Measurements from ENCODE around the gene TSPO2.

The TSPO2 gene

DNA sequence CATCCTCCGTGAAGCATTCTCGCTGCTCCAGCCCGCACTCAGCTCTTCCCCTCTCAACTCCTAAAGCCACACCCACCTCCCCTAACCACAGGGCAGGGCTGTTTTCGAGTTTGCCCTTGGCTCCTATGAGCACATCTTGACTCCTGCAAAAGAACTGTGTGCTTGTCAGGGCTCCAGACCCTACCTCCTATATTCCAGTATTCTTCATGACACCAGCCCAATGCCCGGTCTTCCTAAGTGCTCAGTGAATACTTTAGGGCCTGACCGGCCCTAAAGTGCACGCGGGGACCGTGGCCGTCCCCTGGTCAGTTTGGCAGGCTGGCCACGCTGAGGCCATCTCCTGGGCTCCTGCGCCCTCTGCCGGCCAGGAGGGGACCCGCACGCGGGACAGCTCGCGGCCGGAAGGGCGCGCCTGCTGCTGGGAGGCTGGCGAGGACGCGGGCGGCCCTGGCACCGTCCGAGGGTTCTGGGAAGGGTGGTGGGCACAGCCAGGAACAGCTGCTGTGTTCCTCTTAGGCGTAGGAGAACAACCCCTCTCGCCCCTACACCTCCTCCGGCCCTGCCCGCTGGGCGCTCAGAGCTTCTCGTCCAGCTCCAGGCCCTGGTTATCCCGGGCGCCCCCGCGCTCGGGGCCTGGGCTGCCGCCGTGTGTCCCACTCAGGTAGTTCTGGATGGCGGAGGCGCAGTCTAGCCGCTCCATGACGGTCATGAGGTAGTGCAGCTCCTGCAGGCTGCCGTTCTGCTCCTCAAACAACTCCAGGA, 14.3 kb upstream of the TSPO2 start:
- DNase-seq = no peak

DNA sequence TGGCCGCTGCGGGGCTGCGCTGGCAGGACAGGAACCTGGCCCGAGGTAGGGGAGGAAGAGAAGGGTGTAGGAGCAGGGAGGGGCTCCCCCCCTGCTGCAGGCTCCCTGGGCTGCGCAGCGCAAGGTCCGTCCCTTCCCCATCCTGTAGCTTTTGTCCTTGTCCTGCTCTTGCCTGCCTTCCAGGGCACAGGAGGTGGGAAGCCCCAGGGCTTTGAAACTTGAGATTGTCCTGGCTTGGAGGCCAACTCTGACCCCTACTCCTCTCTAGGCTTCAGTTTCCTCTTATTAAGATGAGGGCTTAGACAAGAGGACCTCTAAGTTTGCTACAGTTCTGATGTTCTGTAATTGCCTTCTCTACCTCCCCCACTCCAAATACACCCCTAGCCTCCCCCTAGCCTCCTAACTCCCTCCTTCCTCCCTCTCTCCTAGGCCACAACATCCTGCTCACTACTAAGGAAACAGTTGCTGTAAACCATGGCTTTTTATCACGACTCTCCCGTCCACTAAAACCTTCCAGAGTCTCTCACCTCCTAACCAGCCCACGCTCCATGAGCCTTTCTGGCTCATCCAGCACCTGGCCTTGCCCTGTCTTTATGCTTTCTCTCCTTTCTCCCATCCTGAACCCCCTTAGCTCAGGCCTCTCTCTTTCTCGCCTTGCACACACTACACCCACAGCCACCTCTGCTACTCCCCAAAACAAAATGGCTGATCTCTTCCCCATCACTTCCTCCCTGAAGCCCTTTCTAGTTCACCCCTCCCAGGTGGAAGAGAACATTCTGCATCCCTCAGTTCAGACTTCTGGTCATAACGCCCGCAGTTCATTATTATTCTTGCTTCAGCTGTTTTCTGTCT, 13.5 kb upstream of the TSPO2 start:
- DNase-seq = no peak

DNA sequence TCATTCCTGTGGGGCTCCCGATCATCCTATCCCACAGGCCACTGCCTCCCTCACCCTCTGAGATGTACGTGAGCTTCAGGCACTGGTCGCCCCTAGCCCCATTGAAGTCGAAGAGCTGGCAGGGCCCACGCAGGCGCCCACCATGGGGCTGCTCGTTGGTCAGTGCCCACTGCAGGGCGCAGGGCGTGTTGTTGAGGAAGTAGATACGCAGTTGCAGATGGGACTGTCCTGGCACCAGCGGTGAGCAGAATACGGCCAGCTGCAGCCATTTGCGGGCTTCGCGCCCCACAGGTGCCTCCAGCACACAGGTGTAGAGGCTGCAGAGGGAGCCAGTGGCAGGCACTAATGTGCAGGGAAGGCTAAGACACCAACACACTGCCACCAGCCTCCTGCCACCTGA, 9.4 kb upstream of the TSPO2 start:
- no peak for DNase-seq

DNA sequence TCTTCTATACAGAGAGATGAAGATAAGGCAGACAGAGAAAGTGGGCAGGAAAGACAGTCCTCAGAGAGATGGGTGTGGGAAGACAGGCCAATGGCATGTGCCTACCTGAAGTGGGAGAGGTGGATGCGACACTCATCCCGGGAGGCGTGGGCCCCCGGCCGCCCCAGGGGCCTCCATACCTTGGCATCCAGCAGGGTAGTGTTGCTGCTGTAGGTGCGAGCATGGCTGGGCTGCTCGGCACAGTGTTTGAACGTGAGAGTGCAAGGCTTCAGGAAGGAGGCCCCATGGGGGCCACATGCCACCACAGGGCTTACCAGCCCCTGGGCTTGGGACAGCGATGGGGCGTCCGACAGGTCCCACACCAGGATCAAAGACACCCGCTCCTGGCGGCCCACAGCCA, 8.5 kb upstream of the TSPO2 start:
- DNase-seq = no peak

DNA sequence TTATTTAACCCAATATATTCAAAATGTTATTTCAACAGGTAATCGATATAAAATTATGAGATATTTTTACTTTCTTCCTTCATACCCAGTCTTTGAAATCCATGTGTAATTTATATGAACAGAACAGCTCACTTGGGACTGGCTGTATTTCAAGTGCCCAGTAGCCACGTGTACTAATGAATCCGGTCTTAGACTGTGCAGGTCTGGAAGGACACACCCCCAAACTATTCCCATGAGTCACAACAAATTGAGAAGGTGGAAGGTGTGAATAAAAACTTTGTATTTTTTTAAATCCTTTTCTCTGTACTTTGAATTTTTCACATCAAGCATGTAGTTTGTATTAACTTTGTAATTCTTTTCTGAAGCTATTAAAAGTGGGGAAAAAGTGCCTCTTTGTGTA, 6.1 kb upstream of the TSPO2 start:
- no peak for DNase-seq

DNA sequence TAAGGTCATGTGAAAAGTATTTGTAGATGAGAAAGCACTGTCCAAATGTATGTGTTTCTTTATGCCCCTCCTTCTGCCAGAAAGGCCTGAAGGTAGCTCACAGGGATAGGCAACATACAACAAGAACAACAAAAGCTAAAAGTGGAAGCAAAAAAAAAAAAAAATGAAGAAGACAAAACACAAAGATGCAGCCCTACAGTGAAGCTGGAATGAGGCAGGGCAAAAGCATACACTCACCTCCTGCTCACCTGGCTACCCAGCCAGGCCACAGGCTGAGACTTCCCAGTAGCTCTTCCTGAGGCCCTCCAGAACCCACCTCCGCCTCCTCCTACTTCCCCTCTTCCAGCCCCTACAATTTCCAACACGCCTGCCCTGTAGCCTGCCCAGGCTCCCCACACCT, 5.7 kb upstream of the TSPO2 start:
- no peak for DNase-seq

DNA sequence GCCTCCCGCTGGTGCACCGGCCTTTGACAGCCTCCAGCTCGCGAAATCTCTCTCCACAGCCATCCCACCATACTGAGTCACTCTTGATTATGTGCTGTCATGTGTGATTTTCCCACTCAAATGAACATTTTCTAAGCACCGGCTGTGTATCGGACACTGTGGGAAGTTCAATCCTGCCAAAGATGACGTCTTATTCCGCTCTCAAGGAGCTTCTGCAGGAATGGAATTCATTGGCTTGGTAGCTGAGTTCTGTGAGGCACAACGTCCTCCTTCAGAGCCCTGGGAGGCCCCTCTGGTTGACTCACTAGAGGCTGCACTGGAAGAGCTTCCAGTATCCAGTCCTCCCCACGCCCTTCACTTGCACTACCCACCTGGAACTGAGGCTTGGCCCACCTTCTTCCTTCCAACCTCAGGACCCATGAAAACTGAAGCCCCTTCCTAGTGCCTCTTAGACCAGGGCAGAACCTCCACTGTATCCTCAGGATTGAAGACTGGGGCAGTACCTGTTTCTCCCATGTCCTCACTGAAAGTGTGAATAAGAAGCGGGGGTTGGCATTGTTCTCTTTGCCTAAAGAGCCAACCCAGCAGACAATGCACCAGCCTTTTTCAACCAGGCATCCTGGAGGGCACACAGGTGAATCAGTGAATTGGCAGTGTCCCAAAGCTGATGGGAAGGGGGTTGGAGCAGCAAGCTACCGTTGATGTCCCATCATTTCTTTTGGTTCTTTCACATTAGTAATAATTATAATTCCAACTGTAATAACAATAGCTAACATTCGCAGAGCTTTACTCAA, 5.0 kb upstream of the TSPO2 start:
- DNase-seq = no peak

DNA sequence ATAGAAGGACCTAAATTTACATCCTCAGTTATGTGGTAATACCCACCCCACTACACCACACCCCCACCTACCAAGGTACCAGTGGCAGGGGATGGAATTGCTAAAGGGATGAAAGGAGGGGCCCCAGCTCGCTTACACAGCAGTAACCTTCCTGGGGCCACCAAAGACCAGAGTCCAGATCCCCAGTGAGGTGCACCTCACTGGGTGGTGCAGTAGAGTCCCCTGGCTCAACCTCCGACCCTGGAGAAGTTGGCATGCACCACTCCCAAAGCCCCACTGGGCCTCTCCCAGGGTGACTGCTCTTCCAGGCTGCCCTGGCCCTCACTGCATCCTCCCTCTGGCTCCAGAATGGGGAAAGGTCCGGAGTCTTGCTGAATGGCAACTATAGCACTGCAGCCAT, 4.1 kb upstream of the TSPO2 start:
- DNase-seq = no peak

DNA sequence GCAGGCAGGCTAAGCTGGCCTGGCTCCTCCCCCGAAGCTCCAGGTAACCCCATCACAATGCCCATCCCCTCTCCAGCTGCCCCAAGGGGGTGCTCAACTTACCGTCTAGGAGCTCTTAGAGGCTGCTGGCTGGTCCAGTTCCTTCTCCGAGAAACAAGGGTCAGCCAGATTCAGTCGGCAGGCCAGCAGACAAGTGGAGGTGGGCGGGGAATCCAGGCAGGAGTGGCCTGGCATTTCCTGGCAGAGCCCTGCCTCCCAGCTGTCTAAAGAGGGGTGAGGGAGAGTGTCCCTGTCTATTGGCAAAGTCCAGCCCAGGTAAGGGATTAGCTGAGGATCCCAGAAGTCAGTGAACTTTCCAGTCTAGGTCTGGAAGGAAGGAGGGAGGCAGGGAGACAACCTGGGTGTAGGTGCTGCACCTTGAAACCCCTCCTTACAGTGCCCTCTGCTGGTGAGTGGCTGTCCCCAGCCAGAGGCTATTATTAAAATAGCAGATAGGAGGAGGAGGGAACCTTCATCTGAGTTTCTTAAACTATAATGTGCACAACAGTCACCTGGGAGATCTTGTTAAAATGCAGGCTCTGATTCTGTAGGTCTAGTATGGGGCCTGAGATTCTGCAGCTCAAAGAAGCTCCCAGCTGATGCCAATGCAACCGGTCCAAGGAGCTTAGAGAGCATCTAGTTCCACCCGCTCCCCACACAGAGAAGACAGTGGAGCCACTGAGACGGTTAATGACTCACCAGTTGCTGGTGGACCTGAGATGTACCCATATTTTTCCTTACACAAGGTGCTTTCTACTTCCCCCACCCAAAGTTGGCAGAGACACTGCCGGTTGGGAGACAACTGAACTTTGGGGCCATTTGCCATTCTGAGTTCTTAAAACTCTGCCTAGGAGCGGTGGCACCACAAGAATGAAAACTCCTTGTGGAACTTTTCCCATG, 2.9 kb upstream of the TSPO2 start, which contains the start of gene UNC5CL:
Gene UNC5CL, minus strand, starts transcription at position 162 of the 939 bp plus-strand sequence. CDS start 4,147 bp downstream, outside the sequence.
- no peak for DNase-seq

DNA sequence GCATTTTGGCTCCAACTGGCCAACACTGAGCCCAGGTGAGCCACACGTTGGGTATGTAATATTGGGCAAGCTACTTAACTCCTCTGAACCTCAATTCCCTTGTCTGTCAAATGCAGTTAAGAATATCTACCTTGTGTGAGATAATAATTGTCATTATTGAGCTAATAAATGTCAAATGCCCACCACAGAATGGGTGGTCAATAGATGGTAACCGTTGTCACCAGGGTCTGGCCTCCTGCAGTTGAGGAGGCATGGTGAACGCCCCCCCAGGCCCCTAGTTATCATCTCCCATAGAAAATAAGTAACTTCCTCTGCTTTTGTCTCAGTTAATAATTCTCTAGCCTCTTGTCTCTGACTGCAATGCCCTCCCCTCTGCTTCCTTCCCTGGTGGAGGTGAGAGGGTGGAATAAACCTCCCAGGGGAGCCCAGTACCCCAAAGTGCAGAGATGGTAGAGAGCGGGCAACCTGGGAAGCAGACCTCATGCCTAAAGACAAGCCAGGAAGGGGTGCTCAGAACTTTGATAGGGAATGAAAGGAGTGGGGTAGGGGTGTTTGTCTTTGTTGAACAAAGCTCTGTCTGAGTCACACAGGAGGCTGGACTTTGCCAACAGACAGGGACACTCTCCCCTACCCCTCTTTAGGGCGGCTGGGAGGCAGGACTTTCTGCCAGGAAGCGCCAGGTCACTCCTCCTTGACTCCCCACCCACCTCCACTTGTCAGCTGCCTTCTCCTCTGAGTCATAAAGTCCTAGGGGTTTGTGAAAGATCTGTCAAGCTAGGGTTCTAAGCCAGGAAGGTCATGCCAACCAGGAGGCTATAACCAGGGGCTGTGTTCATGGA, 1.9 kb upstream of the TSPO2 start:
- no peak for DNase-seq

DNA sequence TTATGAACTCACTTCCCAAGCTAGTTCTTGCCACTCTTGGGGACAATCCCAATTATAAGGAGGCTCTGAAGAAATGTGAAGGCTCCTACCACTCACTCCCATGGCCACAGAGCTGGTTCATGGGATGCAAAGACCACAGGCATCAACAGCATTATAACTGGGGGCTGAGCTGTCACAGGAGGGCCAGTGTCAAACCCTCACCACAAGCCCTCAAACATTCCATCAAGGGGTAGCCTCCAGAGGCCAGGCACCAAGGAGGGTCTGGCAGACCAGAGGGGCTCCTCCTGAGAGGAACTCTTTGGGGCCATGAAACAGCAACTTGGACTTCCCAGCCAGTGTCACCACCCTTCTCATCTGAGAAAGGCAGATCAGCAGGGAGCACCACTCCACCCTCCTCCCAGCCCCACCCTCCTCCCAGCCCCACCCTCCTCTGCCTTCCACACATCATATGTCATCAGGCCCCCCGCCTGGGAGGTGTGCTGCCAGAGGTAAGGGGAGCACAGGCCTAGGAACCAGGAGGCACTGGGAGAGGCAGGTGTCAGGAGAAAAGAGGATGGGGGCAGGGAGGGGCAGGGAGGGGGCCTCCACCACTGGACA, 1.2 kb upstream of the TSPO2 start:
- no peak for DNase-seq

DNA sequence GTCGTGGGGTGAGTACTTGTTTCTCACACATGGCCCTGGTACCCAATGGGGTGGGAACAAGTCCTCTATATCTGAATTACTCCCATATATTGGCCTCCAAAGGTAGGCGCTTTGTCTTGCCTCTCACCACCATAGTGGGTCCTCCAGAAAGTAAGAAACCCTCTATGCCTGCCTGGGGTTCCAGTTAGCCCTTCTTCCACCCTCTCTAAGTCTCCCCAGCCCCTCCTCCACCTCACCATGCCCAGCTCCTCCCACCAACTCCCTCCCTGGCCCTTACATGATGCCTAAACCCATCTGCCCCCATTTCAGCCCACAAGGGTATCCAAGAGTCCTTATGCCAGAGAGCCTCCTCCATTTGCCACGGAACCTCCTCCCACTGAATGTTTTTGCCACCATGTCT, 884 bp downstream of the TSPO2 start:
- DNase-seq = no peak

DNA sequence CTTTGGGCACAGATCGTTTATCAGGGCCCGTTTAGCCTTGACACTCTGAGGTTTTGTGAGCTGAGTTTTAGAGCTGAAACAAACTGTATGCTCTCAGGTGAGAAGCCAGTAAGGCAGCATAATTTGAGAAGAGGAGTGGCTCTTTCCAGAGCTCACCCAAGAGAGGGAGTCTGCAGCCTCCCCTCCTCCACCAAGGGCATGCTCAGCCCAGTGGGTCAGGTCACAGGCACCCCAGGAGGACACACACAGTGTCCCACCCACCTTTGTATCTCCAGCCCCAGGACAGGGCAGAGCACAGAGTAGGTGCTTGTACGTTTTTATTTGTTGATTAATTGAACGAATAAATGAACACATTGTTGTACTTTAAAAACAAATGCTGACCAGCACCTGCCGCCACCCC, 3.4 kb downstream of the TSPO2 start:
- no peak for DNase-seq

DNA sequence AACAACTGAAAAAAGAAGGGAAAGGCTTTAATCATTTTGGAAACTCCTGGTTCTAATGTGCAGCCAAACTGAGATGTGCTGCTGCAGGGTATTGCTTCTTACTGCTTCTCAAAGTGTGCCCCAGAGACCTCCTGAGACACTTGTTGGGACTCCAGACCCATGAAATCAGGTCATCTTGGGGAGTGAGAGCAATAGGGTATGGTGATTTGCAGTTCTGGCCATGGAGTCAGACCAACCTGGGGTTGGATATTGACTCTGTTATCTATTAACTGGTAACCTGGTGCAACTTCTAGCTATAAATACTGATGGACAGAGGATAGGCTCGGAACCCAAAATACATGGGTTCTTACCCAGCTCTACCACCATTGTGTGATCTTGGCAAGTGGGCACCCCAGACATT, 3.8 kb downstream of the TSPO2 start:
- DNase-seq = no peak

DNA sequence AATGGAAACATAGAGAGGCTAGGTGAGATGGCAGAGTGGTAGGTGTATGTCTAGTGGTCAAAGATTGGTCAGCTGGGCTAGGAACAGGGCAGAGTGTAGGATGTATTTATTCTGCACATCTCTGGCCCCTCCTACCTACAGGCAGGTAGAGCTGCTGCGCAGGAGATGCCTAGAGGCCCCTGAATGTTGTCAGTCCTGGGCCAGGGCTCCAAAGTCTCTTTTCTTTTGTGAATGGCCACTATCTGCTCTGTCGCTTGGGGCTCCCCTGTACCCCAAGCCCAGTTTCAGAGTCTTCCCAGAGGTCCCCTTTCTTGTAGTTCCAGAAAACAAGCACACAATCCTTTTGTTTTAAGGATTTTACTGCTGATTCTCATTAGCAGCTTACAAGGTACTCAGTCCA, 5.0 kb downstream of the TSPO2 start:
- DNase-seq = no peak

DNA sequence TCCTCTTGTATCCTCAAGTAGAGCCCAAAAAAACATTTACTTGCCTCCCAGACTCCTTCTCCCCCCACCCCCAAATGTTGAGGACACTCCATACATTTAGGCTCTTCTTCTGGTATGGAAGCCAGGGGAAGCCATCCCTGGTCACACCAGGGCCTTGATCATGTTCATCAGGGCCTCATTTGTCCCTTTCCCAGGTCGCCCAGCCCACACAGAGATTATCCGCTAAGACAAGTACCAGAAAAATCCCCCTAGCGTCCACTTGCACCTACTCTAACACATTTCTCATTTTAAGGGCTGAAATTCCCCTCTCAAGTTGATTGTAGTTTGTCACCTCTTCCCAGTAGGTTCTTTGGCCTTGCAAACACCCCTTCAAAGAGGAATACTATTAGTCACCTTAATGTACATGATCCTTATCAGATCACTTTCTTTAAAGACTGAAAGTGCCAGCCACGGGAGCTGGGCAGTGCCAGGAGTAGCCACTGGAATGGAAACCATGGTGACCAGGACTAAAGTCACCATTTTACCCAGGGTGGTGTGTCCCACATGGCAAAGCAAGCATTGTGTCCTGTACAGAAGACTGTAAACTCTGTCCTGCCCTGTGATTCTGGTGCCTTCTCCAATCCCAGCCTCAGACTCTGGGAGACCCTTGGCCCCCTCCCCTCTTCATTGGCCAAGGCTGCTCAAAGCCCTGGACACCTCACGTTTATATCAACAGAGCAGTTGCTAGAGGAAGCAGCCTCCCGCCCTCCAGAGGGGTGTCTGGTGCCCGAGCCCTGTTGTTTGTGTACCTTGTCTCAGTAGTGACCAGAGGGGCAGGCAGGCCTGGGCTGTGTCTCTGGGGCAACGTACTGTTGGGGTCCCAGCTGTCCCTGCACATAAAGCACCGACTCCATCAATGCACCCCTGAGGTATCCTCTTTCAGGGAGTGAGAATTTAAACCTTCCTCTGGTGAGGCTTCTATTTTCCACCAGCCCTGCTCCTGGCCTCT, 5.8 kb downstream of the TSPO2 start:
- DNase-seq = no peak

DNA sequence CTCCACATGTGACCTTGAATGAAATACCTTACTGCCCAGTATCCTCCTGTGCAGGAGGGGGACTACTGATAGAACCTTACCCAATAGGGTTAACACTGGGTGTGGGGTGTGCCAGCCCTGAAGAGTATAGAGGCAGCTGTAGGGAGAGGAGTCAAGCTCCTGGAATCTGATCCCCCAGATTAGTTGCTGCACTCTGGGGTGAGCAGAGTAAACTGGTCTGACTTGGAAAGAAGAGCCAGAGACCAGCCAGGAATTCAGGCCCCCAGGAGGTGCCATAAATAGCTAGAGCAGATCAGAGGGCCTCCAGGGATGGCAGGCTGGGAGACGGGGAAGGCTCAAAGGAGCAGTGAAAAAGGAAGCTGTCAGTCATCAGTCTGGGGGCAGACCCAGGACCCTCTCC, 7.3 kb downstream of the TSPO2 start:
- DNase-seq = no peak

DNA sequence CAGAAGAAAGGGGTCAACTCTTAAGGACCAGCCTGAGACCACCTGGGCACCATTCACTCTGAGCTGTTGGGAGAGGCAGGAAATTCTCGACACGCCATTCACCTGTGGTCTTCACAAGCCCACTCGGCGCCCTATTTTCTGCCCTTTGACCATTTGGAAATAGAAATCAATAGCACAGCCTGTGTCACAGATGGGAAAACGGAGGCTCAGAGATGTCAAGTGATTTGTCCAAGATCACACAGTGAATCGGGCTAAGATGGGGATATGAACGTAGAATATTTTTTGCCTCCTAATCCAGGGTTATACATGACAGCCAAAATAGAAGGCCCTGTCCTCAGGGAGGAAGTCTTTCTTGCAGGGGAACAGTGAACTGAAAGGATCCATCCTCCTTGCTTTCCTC, 7.7 kb downstream of the TSPO2 start:
- DNase-seq = no peak

DNA sequence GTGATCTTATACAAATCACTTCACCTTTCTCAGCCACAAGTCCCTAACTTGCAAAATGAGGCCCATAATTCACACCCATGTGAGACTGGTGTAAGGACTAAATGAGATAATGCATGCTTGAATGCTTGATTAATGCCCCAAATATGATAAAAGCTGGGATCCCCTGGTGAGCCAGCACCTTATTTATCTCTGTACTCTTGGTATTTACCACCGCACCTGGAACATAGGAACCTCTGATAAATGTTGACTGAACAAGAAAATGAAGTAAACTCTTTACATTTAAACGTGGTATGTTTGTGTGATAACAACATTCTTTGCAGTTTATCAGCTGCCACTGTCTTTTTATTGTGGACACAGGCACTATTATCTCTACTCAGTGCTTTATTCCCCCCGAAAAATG, 8.3 kb downstream of the TSPO2 start:
- DNase-seq = no peak

DNA sequence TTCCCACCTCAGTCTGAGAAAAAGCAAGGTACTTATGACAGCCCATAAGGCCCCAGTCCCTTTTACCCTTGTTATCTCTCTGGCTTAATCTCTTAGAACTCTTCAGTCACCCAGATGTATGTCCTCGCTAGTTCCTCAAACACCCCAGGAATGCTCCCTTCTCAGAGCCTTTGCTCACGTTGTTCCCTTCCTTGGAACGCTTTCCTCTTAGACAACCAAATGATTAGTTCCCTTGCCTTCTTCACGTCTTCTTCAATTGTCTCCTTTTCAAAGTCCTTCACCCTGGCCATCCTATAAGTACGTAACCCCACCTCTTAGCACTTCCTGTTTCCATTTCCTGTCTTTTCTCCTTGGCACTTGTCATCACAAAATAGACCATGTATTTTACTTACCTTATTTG, 9.6 kb downstream of the TSPO2 start:
- DNase-seq = no peak

Measured in NCI-H524 treated with DMSO at 0.1 percent for 48 hours (cell line).